ENCODE data around the gene GLIS2. TPM values are rescaled to one million over a fixed set of nuclear protein-coding genes. Genes with fewer than 3 reads are reported as not detected.

GLIS2 gene
- total and polyA plus RNA-seq, 12 donors = 6.9 to 16.9 (median 13.9) TPM

GRCh38 chr16:4298761-4299522, 16.9 kb upstream of the GLIS2 start:
- H3K4me3 ChIP-seq = peak overlapping the region in 2 of 10 donors; percentile 1 to 18
- WGBS, 2 donors = 28 to 30% methylated on average over 15 of the region's 15 CpGs
- ATAC-seq = peak; percentile 76 to 96 (median 92)

DNA sequence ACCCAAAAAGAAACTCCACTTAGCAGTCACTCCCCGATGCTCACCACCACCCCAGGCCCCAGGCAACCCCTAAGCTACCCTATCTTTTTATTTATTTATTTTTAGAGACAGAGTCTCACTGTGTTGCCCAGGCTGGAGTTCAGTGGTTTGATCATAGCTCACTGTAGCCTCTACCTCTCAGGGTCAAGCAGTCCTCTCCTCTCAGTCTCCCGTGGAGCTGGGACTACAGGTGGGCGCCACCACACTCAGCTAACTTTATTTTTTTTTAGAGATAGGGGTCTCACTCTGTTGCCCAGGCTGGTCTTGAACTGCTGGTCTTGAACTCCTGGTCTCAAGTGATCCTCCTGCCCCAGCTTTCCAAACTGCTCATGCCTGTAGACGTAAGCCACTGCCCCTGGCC, 14.7 kb upstream of the GLIS2 start:
- ATAC-seq (no peak), DNase-seq (no peak)
- H3K27ac ChIP-seq = no peak overlapping the region
- 97 to 99% methylated on average over 4 of the region's 4 CpGs for WGBS, 2 donors
- no peaks in the 10 kb centered on the region for H3K9me3 ChIP-seq
- TF ChIP-seq CTCF (IDR thresholded peaks at IDR 0.05) = no peak
- H3K4me3 ChIP-seq = no peak overlapping the region
- intact Hi-C loops (cut with DNase I) = no loop called here
- peaks cover 0 to 3% (median 0%) of the 10 kb centered on the region in 9 donors for H3K36me3 ChIP-seq
- H3K27me3 ChIP-seq = no peaks in the 10 kb centered on the region
- peaks cover 8 to 21% (median 17%) of the 10 kb centered on the region in 9 donors for H3K4me1 ChIP-seq

More at GRCh38 chr16:4298761-4299522, 16.9 kb upstream of the GLIS2 start:
- Histone ChIP-seq H3K4me1 (peaks cover 8 to 26% (median 23%) of the 10 kb centered on the region in 9 donors), H3K36me3 (peaks cover 0 to 3% (median 0%) of the 10 kb centered on the region in 9 donors), H3K27me3 (no peaks in the 10 kb centered on the region), H3K9me3 (no peaks in the 10 kb centered on the region), H3K27ac (peak overlapping the region in 9 of 10 donors; percentile 56 to 90 (median 76))
- peak in 1 of 9 donors; percentile 3 for TF ChIP-seq CTCF (IDR thresholded peaks at IDR 0.05)
- intact Hi-C loops (cut with DNase I) = loop anchor here in 3 of 10 donors (10.0 kb wide), 1 partner anchor 106 kb away; no protein-coding TSS in a partner anchor
- DNase-seq = peak; percentile 73 to 79

GRCh38 chr16:4301968-4302367, 13.9 kb upstream of the GLIS2 start:
- DNase-seq = no peak
- H3K4me1 ChIP-seq = peaks cover 8 to 29% (median 25%) of the 10 kb centered on the region in 9 donors
- WGBS, 2 donors = 97 to 98% methylated on average over 6 of the region's 6 CpGs

DNA sequence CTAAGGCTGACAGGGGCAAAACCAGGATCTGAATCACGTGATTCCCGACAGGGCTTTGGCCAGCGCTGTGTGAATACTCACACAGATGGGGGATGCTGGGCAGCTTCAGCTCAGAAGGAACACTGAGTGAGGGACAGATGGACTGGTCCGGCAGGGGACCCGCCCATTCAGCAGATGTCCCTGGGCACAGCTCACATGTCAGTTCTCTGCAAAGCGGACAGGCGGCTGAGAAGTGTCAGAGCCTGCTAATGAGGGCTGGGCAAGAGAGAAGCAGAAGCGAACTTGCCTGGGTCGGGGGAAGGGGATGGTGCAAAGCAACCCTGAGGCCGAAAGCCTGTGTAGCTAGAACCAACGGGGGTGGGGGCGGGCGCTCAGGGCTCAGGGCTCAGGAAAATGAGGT, 11.9 kb upstream of the GLIS2 start:
- DNase-seq (no peak), ATAC-seq (no peak)
- 69 to 70% methylated on average over 13 of the region's 13 CpGs for WGBS, 2 donors
- intact Hi-C loops (cut with DNase I) = no loop called here
- TF ChIP-seq CTCF (IDR thresholded peaks at IDR 0.05) = no peak
- H3K4me3 ChIP-seq = no peak overlapping the region
- no peak overlapping the region for H3K27ac ChIP-seq
- no peaks in the 10 kb centered on the region for H3K9me3 ChIP-seq
- H3K27me3 ChIP-seq = no peaks in the 10 kb centered on the region
- peaks cover 3 to 28% (median 23%) of the 10 kb centered on the region in 9 donors for H3K4me1 ChIP-seq
- H3K36me3 ChIP-seq = peaks cover 0 to 3% (median 0%) of the 10 kb centered on the region in 9 donors

More at GRCh38 chr16:4301968-4302367, 13.9 kb upstream of the GLIS2 start:
- H3K36me3 ChIP-seq = peaks cover 0 to 3% (median 0%) of the 10 kb centered on the region in 9 donors
- ATAC-seq = no peak
- no peak for TF ChIP-seq CTCF (IDR thresholded peaks at IDR 0.05)
- H3K27ac ChIP-seq = no peak overlapping the region
- H3K27me3 ChIP-seq = no peaks in the 10 kb centered on the region
- H3K9me3 ChIP-seq = no peaks in the 10 kb centered on the region
- H3K4me3 ChIP-seq = no peak overlapping the region
- intact Hi-C loops (cut with DNase I) = no loop called here

Data from heart right ventricle (tissue), 16 donors.